ENCODE data around the gene PPP1R1A. TPM values are rescaled to one million over a fixed set of nuclear protein-coding genes. Genes with fewer than 3 reads are reported as not detected.

Gene PPP1R1A
- total RNA-seq, 1 donor from 2014 or later, result 0.76 TPM

GRCh38 chr12:54579696-54580333 is 8.6 kb downstream of the PPP1R1A start:
- peak; percentile 63 to 94 for DNase-seq (ENCODE audit: low spot score in 2 of 2, unreplicated experiment in 2 of 2)
- H3K36me3 Mint-ChIP-seq, result no peaks in the 10 kb centered on the region
- H3K27ac Mint-ChIP-seq, result no peak overlapping the region
- no peaks in the 10 kb centered on the region for H3K9me3 Mint-ChIP-seq
- no peak overlapping the region for H3K4me3 Mint-ChIP-seq
- no peaks in the 10 kb centered on the region for H3K4me1 Mint-ChIP-seq
- TF ChIP-seq CTCF (IDR thresholded peaks at IDR 0.05; ENCODE audit: unreplicated experiment), result peak; percentile 99
- H3K27me3 Mint-ChIP-seq (ENCODE audit: low read depth), result peaks cover 74% of the 10 kb centered on the region

GRCh38 chr12:54579258-54579657 is 9.2 kb downstream of the PPP1R1A start:
- H3K27me3 Mint-ChIP-seq (ENCODE audit: low read depth), result peaks cover 69% of the 10 kb centered on the region
- H3K4me3 Mint-ChIP-seq, result no peak overlapping the region
- H3K27ac Mint-ChIP-seq, result no peak overlapping the region
- H3K9me3 Mint-ChIP-seq, result no peaks in the 10 kb centered on the region
- H3K36me3 Mint-ChIP-seq, result no peaks in the 10 kb centered on the region
- no peaks in the 10 kb centered on the region for H3K4me1 Mint-ChIP-seq
- TF ChIP-seq CTCF (IDR thresholded peaks at IDR 0.05; ENCODE audit: unreplicated experiment), result no peak
- DNase-seq (ENCODE audit: low spot score in 2 of 2, unreplicated experiment in 2 of 2), result no peak

GRCh38 chr12:54578778-54579177 is 9.7 kb downstream of the PPP1R1A start:
- Mint-ChIP-seq H3K27me3 (ENCODE audit: low read depth) (peaks cover 66% of the 10 kb centered on the region), H3K36me3 (no peaks in the 10 kb centered on the region)

GRCh38 chr12:54572881-54573280 is 15.6 kb downstream of the PPP1R1A start:
- DNase-seq (ENCODE audit: low spot score in 2 of 2, unreplicated experiment in 2 of 2), result no peak
- Mint-ChIP-seq H3K27ac (no peak overlapping the region), H3K9me3 (no peaks in the 10 kb centered on the region), H3K4me3 (no peak overlapping the region), H3K27me3 (ENCODE audit: low read depth) (peaks cover 68% of the 10 kb centered on the region), H3K4me1 (no peaks in the 10 kb centered on the region), H3K36me3 (no peaks in the 10 kb centered on the region)
- no peak for TF ChIP-seq CTCF (IDR thresholded peaks at IDR 0.05; ENCODE audit: unreplicated experiment)

More at GRCh38 chr12:54578778-54579177, 9.7 kb downstream of the PPP1R1A start:
- TF ChIP-seq CTCF (IDR thresholded peaks at IDR 0.05; ENCODE audit: unreplicated experiment), result no peak
- Mint-ChIP-seq H3K4me3 (no peak overlapping the region), H3K9me3 (no peaks in the 10 kb centered on the region), H3K4me1 (no peaks in the 10 kb centered on the region), H3K27ac (no peak overlapping the region)
- DNase-seq (ENCODE audit: low spot score in 2 of 2, unreplicated experiment in 2 of 2), result no peak

- H3K27me3 Mint-ChIP-seq (ENCODE audit: low read depth), result peaks cover 64% of the 10 kb centered on the region
- TF ChIP-seq CTCF (IDR thresholded peaks at IDR 0.05; ENCODE audit: unreplicated experiment), result no peak
- no peak overlapping the region for H3K27ac Mint-ChIP-seq
- H3K36me3 Mint-ChIP-seq, result no peaks in the 10 kb centered on the region
- no peak overlapping the region for H3K4me3 Mint-ChIP-seq
- DNase-seq (ENCODE audit: low spot score in 2 of 2, unreplicated experiment in 2 of 2), result no peak
- H3K4me1 Mint-ChIP-seq, result no peaks in the 10 kb centered on the region
- H3K9me3 Mint-ChIP-seq, result no peaks in the 10 kb centered on the region
Observed at GRCh38 chr12:54571193-54572188, 17.0 kb downstream of the PPP1R1A start.
